ENCODE data around the gene FANCM.
"Not testable (repeated sequence)": the region's sequence is repeated elsewhere in the genome, so short reads cannot be mapped to it uniquely, and the experiment has no call there.

Gene FANCM

DNA sequence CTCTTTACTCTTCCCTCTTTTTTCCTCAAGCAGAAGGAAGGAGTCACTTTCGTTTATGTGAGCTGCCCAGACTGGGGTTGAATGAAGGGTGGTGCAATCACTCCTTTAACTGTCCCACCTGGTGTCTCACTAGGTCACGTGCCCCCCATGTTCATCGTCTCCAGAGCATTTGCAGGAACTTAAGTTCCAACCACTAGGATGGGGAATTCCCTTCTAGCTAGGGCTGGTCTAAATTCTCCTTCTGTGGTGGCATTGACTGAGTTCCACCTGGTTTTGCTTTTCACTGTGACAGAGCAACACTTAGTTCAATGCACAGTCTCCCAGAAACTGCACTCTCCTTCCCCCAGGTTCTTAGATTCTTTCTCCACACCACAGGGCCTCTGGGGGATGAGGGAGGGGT is 9.5 kb downstream of the FANCM start:
- no peak for DNase-seq

DNA sequence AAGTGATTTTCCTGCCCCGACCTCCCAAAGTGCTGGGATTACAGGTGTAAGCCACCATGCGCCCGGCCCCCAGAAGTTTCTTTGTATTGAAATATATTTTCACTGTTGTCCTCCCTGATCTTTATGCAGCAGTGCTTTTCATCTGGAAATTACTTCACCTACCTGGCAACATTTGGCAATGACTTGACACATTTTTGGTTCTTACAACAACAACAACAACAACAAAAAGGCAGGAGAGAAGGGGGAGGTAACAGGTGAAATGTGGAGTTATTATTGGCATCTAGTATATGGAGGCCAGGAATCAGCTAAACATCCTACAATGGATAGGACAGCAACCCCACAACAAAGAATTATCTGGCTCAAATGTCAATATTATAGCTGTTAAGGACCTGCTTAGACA is 13.9 kb downstream of the FANCM start:
- DNase-seq, result no peak

DNA sequence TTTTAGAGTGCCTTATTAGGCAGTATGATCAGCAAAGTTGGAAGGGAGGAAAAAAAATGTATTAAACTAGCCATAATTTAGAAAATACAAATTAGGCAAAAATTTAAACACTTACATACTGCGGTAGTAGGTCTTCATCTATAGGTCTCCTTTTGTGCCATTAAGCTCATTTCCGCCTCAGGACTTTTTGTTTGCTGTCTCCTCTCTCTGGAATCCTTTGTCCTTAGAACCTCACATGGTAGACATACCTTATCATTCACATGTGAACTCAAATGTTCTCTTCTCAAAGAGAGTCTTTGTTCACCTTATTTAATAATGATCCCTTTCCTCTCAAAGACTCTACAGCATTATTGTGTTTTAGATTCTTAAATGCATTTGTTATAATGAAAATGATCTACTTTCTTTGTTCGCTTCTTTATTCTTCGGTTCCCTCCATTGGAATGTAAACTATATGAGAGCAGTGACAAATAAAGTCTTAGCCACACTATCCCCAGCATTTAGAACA is 14.7 kb downstream of the FANCM start:
- no peak for DNase-seq

DNA sequence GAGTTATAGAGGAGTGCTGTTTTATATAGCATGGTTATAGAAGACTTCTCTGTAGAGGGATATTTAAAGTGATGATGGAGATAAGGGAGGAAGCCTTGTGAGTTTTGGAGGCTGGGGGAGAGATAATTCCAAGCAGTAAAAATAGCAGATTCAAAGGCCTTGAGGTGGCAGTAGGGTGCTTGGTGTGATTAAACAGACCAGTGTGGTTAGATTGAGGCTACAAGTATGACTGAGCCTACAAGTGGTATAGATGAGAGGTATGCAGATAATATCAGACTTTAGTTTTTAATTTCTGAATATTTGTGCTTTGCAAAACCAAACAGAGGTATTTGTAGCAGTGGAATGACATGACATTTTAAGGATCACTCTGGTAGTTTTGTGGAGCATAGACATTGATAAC is 20.3 kb downstream of the FANCM start:
- no peak for DNase-seq

DNA sequence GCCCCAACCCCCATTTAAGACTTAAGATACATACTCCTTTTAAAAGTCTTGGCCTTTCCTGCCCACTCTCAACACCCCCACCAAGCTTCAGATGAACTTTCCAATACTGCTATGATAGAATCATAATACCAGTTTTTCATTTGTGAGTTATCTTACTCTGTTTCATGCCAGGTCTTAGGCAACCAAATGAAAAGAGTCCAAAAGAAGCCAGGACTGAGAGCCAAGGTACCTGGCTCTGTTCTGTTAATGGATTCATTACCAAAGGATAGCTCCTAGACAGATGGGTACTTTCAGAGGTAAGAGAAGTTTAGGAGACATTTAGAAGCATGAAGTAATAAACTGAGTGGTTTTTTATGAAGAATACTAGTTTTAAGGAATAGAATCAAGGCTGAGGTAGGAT is 34.2 kb downstream of the FANCM start:
- DNase-seq, result no peak

DNA sequence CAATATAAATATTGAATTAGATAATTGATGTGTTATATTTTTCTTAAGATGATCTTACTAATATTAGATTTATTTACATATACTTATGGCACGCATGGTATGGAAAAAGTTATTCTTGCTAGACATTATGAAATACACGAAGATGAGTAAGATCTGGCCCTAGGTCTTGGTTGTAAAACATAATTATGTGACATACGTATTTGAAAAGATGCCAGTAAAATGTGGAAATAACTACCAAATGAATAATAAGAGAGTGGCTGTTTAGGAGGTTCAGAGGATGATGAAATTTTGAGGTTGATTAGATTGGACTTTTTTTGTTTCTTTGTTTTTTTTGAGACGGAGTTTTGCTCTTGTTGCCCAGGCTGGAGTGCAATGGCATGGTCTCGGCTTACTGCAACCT is 41.3 kb downstream of the FANCM start:
- DNase-seq, result no peak

DNA sequence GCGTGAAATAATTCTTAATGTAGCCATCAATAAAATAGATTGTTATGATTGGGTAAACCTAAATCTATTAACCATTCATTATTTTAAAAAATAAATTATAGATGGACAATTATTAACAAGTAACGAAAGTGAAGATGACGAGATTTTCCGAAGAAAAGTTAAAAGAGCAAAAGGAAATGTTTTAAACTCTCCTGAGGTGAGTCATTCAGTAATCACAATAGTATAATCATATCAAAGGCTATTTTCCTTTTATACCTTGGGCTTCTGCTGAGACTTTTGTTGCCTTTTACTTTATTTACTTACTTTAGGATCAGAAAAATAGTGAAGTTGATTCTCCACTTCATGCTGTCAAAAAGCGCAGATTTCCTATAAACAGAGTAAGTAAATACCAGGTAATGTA is 45.6 kb downstream of the FANCM start:
- no peak for DNase-seq

DNA sequence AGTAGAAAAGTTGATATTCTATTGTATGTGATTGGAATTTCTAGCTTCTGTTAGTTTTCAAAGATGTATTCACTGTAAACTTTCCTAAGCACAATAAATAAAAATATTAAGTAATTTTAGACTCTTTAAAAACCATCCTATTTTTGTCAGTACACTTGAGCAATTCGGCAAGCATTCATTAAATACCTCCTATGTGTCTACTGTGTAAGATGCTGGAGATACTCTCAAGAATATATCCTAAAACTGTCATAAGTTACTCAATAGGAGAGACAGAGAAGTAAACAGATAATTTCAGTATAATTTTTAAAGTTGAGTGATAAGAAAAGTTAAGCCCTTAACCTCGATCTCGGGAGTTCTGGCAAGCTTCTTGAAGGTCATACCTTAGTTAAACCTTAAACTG is 46.1 kb downstream of the FANCM start:
- DNase-seq, result no peak

DNA sequence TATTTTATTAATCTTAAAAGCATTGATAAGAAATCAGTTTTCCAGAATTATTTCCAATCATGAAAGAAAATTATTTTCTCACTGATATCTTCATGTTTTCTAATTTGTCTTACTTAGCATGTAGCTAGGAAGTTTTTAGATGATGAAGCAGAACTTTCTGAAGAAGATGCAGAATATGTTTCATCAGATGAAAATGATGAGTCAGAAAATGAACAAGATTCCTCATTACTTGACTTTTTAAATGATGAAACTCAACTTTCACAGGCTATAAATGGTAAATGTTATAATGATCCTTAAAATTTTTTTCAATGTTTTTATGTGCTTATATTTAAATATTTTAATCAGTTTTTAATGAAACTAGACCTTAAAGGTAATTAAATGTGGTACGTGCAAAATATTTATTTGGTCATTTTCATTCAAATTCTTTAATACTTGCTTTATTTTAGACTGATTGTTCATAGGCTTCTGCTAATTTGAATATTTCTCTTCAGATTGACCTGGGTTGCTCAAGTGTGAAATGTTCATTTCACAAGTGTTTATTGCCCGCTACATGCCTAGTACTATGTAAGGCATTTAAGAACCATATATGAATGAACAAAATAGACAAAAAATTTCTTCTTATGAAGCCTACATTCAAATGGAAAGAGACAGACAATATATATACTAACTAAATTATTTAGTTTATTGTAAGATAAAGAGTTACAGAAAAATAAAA is 49.5 kb downstream of the FANCM start:
- DNase-seq, result no peak

DNA sequence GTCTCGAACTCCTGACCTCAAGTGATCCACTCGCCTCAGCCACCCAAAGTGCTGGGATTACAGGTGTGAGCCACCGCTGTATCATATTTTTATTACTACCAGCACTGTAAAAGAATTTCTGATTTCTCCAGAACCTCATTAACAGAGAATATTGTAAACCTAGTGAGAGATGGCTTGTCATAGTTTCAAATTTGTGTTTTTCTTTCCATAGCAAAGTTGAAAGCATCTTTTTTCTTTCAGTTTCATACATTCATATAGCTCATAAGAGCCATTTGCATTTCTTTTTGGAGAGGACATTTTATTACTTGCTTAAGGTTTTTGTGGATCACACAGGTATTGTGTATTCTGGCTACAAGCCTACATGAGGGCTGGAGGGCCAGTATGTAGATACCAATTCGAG is 59.2 kb downstream of the FANCM start:
- no peak for DNase-seq

DNA sequence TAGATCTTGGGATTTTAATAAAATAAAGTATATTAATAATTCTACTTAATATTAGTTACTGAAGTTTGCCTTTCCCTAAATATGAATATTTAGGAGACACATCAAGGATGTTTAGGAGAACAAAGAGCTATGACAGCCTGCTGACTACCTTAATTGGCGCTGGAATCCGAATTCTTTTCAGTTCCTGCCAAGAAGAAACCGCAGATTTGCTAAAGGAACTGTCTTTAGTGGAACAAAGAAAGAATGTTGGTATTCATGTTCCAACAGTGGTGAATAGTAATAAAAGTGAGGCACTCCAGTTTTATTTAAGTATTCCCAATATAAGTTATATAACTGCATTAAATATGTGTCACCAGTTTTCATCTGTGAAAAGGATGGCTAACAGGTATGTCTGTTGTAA is 62.8 kb downstream of the FANCM start:
- DNase-seq, result no peak

DNA sequence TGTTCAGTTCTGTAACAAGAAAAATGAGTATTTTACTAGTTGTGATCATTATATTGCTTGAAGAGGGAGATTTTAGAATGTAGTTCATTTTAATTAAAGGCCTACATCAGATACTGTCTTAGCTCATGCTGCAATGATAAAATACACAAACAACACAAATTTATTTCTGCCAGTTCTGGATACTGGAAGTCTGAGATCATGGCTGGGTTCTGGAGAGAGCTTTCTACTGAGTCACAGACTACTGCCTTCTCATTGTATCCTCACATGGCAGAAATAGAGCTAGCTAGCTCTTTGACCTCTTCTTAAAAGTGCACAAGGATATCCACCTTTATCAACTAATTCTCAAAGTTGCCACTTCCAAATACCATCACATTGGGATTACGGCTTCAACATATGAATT is 63.5 kb downstream of the FANCM start:
- no peak for DNase-seq

DNA sequence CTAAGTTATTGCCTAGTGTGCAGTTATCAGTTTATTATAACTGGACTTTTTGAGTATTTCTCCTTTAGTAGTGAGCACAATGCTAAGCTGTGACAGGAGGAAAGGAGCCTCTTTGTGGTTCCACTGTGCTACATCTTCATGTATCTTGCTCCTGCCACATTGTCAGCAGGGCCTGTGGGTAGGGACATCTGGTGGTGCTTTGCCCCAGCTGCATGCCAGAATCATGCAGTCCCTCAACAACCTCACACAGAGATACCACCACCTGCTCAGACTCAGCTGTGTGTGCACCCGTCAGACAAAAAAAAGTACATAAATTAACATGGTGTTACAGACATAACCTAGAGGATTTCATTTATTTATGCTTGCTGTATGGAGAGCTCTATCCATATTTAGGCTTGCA is 66.2 kb downstream of the FANCM start:
- DNase-seq, result peak; percentile 50

DNA sequence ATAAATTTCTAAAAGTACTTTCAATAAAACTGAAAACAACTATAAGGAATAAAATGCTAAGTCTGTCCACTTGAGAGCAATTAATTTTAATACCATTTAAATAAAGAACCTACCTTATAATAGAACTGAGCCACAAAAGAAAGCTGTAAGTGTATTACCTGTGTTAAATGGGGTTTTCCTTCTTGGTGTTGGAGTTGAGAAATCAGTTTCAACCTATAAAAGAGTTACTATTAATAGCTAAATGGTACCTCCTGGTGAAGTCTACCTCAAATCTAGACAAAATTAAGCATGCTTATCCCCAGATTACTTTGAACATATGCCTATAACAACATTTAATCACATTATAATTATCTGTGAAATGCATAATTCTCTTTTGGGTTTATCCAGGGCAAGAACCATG is 68.5 kb downstream of the FANCM start:
- DNase-seq, result no peak

DNA sequence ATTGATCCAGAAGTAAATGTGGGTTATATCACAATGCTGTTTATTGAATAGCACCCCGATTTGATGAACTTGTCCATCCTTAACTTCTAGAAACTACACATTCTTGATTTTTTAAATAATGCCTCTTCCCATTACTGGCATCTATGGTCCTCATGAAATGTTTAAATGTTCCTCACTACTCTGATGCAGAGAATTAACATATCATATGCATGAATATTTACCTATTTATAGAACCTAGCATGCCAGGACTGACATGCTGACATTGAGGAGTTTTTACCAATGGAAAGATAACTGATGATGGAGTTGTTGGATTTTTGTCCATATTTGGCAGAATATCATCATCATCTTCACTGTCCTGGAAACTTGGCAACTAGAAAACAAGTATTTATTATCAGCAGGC is 74.4 kb downstream of the FANCM start:
- no peak for DNase-seq

DNA sequence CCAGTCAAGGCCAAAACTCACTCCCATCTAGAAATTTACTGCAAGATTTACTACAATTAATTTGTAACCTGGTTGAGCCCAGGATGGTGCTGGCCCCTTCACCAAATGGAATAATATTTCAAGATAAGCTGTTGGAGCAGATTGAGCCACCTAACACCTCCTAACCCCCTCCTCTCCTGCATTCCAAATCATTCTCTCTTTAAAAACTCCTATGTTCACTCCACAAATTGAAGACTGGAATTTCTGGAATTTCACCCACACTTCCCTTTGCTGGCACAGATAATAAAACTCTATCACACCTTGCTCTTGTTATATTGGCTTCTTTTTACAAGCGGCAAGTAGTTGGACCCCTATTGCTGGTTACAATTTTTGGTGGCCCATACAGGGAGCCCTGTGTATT is 75.6 kb downstream of the FANCM start:
- DNase-seq, result no peak

DNA sequence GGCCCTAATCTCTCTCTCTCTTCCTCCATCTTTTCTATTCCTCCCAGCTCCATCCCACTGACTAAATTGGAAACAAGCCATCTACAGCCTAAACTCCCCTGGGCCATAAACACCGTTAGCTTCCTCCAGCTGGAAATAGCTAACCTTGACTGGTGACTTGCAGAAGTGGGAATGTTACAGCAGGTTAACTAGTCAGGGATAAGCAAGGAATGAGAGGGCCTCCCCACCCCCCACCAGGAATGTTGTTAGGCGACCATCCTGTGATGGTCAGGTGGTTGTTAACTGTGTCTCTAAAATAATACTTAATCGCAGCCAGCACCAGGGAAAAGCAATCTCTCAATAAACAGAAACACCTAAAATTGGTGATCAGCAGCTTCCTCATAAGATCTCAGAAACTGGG is 76.5 kb downstream of the FANCM start:
- DNase-seq, result no peak

DNA sequence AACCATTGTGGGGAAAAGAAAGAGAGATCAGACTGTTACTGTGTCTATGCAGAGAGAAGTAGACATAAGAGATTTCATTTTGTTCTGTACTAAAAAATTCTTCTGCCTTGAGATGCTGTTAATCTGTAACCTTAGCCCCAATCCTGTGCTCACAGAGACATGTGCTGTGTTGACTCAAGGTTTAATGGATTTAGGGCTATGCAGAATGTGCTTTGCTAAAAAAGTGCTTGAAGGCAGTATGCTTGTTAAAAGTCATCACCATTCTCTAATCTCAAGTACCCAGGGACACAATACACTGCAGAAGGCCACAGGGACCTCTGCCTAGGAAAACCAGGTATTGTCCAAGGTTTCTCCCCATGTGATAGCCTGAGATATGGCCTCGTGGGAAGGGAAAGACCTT is 78.0 kb downstream of the FANCM start:
- DNase-seq, result peak; percentile 19

DNA sequence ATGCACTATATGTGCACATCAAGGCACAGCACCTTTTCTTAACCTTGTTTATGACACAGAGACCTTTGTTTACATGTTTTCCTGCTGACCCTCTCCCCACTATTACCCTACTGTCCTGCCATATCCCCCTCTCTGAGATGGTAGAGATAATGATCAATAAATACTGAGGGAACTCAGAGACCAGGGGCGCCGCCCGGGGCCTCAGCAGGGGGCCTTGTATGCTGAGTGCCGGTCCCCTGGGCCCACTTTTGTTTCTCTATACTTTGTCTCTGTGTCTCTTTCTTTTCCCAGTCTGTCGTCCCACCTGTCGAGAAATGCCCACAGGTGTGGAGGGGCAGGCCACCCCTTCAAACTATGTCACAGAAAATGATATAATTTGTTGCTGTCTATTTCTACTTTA is 78.6 kb downstream of the FANCM start:
- not testable (repeated sequence) for DNase-seq

DNA sequence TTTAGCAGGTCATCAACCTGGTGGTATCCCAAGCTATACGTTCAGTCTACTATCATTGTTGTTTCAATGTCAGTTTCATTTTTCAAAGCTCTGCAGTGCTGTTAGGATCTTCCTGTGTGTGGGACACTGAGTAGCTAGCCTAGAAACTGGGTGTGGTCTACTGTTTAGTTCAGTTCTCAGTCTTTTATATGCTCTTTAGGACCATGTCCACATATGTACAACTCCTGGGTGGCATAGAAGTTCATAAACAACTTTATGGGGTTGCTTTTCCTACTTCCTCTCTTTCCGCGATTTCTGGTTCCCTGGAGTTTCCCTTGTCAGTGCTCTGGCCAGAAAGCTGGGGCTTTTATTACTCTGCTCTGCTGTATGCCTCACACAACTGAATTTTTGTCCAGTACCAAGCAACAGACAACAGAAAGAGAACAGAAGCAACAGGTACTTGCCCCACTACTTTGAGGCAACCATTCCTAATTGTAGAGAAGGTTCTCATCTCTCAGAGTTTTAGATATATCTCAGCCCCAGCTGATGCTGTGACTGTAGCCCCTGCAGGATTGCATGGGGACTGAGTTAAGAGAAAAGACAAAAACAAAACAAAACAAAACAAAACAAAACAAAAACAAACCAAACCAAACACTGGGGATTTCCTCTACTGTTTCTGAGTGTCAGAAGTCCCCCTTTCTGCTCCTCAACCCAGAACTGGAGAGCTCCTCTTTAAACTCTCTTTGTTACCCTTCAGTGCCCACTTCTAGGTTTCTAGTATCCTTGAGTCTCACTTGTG is 86.9 kb downstream of the FANCM start:
- no peak for DNase-seq

DNA sequence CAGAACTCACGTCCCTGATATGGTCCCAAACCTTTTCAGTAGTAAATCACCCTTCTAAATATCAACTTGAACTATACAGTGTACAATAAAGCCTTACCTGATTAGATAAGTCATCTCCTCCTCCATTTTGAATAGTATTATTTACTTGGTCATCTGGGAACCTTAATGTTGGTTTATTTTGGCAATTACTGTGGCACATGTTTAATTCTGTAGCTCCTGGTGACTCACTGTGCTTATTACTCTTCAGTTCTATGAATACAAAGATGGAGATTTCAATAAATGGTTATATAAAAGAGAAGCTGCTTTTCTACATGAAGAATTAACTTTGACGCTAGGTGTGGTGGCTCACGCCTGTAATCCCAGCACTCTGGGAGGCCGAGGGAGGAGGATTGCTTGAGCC is 91.8 kb downstream of the FANCM start:
- no peak for DNase-seq

DNA sequence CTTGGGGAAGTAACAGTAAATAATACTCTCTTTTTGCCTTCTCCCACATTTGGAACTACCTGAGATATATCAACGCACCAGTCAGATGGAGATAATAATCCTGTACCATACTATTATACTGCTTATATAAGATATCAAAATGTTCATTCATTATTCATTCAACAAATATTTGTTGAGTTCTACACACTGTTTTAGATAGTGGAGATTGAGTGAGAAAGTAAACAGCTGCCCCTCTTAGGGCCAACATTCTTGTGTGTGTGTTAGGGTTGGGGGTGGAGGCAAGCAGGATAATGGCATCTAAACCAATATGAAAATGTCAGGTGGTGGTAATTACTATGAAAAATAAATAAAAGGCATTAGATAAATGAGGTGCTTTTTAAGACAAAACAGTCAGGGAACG is 103.3 kb downstream of the FANCM start:
- DNase-seq, result peak; percentile 1

DNA sequence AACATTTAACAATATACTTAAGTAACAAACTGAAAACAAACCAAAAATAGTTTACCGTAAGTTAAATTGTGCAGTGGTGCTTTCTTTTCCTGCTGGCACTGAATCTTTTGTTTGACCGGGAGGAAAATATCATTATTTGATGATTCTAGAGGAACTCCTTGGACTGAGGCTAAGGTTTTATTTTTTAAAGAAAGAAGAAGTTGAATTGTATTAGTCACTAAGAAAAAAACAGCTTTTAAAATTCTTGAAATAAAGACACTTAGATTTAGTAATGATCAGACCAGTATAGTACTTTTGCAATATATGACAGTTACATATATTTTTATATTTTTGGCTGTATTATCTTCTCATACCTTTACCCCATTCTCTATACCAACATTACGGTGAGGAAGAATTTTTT is 107.0 kb downstream of the FANCM start:
- DNase-seq, result no peak

DNA sequence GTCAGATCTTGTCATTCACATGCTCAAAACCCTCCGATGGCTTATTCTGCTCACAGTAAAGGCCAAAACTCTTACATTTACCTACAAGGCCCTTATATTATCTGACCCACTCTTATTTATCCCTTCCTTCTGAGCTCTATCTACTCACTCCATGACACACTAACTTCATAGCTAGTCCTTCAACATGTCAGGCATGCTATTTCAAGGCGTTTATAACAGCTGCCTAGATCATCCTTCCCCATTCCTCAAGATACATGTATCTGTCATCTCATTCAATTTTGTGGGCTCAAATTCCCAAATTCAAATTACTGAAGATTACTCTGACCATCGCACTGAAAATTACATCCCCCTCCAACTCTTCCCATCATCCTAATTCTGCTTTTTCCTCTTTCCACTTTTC is 110.4 kb downstream of the FANCM start:
- no peak for DNase-seq

DNA sequence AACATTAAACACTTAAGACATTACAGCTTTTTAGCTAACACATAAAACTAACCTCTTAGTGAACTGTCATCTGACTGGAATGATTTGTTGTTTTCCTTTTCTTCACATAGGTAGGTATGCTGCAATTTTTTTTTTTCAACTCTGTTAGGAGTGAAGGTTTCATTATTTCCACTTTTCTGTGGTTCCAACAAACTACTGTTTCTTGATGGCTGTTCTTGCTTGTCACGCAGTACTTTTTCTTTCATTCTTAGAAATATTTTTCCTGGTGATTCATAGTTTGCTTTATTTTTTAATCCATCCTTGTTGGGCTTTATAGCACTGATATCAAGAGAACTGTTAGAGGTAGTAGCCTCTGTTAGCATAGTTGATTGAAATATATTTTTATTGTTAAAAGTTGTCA is 111.0 kb downstream of the FANCM start:
- DNase-seq, result no peak
